OCI-LY1 (cell line): ENCODE measurements around the gene POMP.

Source experiments
- H2AFZ ChIP-seq: fragments of 200-600 bp; sonication (generic), shearing (Covaris generic); 2 replicates; pipeline ENCODE4 v1.6.0; 2014; ENCODE audit warnings: antibody characterized with exemption, mild to moderate bottlenecking, low read length
- H3F3A ChIP-seq: fragments of 200-600 bp; sonication (generic), shearing (Covaris generic); 2 replicates; pipeline ENCODE4 v1.6.0; 2014; ENCODE audit warnings: mild to moderate bottlenecking, antibody characterized with exemption, low read length, moderate library complexity; ENCODE audit not compliant: insufficient read depth
- H3K27ac ChIP-seq: fragments of 200-600 bp; sonication (generic); 2 replicates; pipeline ENCODE4 v1.5.1; 2014; ENCODE audit warnings: low read length, mixed run types, mild to moderate bottlenecking, low read depth; ENCODE audit not compliant: poor library complexity, severe bottlenecking
- H3K27me3 ChIP-seq: fragments of 200-600 bp; sonication (generic); 2 replicates; pipeline ENCODE4 v1.6.0; 2014; ENCODE audit warnings: antibody characterized with exemption, mild to moderate bottlenecking, low read length, moderate library complexity; ENCODE audit not compliant: insufficient read depth
- H3K36me3 ChIP-seq: fragments of 200-600 bp; sonication (generic); 2 replicates; pipeline ENCODE4 v1.6.1; 2014; ENCODE audit warnings: mild to moderate bottlenecking, antibody characterized with exemption, low read length, moderate library complexity, mixed read lengths; ENCODE audit not compliant: insufficient read depth
- H3K4me1 ChIP-seq: fragments of 200-600 bp; sonication (generic); 2 replicates; pipeline ENCODE4 v1.5.1; 2014; ENCODE audit warnings: mild to moderate bottlenecking, low read length, moderate library complexity; ENCODE audit not compliant: insufficient read depth, severe bottlenecking
- H3K4me2 ChIP-seq: fragments of 200-600 bp; sonication (generic), shearing (Covaris generic); 2 replicates; pipeline ENCODE4 v1.6.1; 2014; ENCODE audit warnings: low read length
- H3K4me3 ChIP-seq: fragments of 200-600 bp; sonication (generic); 2 replicates; pipeline ENCODE4 v1.5.1; 2014; ENCODE audit warnings: low read length, low read depth, mild to moderate bottlenecking, mixed read lengths; ENCODE audit not compliant: poor library complexity, severe bottlenecking
- H3K79me2 ChIP-seq: fragments of 200-600 bp; shearing (Covaris generic); 2 replicates; pipeline ENCODE4 v1.6.1; 2016; ENCODE audit warnings: mixed run types, low read length, mixed read lengths; ENCODE audit not compliant: insufficient read depth
- H3K9ac ChIP-seq: fragments of 200-600 bp; sonication (generic), shearing (Covaris generic); 2 replicates; pipeline ENCODE4 v1.6.1; 2014; ENCODE audit warnings: mild to moderate bottlenecking, low read length, mixed read lengths
- H3K9me2 ChIP-seq: fragments of 200-600 bp; sonication (generic), shearing (Covaris generic); 2 replicates; pipeline ENCODE4 v1.6.1; 2014; ENCODE audit warnings: low read depth, mild to moderate bottlenecking, low read length, mixed read lengths
- H3K9me3 ChIP-seq: fragments of 200-600 bp; shearing (Covaris generic); 2 replicates; pipeline ENCODE4 v1.6.1; 2014; ENCODE audit warnings: low read length, mixed read lengths
- H4K20me1 ChIP-seq: fragments of 200-600 bp; sonication (generic), shearing (Covaris generic); 2 replicates; pipeline ENCODE4 v1.6.0; 2016; ENCODE audit warnings: mild to moderate bottlenecking, low read length; ENCODE audit not compliant: insufficient read depth
- CTCF ChIP-seq: fragments of 200-600 bp; sonication (generic), shearing (Covaris generic); IDR thresholded peaks from 2 replicates; pipeline ENCODE4 v1.5.1; 2017; ENCODE audit warnings: mild to moderate bottlenecking, antibody characterized with exemption, low read length, moderate library complexity, mixed read lengths
- EZH2 ChIP-seq: fragments of 200-600 bp; sonication (generic), shearing (Covaris generic); IDR thresholded peaks from 2 replicates; pipeline ENCODE4 v1.8.0; 2017; ENCODE audit warnings: borderline replicate concordance, mixed run types, mild to moderate bottlenecking, antibody characterized with exemption, low read length, moderate library complexity, mixed read lengths

Gene POMP

GRCh38 chr13:28657784-28658538 lies 969 bp upstream of the POMP start:
- no peaks in the 10 kb centered on the region for H3K9me2 ChIP-seq
- peak overlapping the region; percentile 29; the same call in 1 of the 2 replicates for H2AFZ ChIP-seq
- H4K20me1 ChIP-seq = no peaks in the 10 kb centered on the region
- H3K9me3 ChIP-seq = no peaks in the 10 kb centered on the region
- TF ChIP-seq EZH2 = no peak
- H3K27me3 ChIP-seq = no peaks in the 10 kb centered on the region
- peak overlapping the region; percentile 47 for H3K27ac ChIP-seq
- peak overlapping the region; percentile 79 for H3K4me2 ChIP-seq
- H3K4me1 ChIP-seq = peaks cover 40% of the 10 kb centered on the region
- H3K79me2 ChIP-seq = peaks cover 48% of the 10 kb centered on the region
- peaks cover 18% of the 10 kb centered on the region for H3K36me3 ChIP-seq
- H3K4me3 ChIP-seq = peak overlapping the region; percentile 87
- H3K9ac ChIP-seq = peak overlapping the region; percentile 90
- no peaks in the 10 kb centered on the region for H3F3A ChIP-seq

GRCh38 chr13:28658539-28658795 lies 463 bp upstream of the POMP start:
- peak overlapping the region; percentile 87 for H3K4me3 ChIP-seq
- no peaks in the 10 kb centered on the region for H3K9me2 ChIP-seq
- H3K27ac ChIP-seq = peak overlapping the region; percentile 47
- TF ChIP-seq EZH2 = no peak
- TF ChIP-seq CTCF = no peak
- peaks cover 22% of the 10 kb centered on the region for H3K36me3 ChIP-seq
- peak overlapping the region; percentile 29; the same call in 1 of the 2 replicates for H2AFZ ChIP-seq
- no peaks in the 10 kb centered on the region for H4K20me1 ChIP-seq
- H3F3A ChIP-seq = no peaks in the 10 kb centered on the region
- H3K4me1 ChIP-seq = peaks cover 40% of the 10 kb centered on the region
- no peaks in the 10 kb centered on the region for H3K9me3 ChIP-seq
- H3K4me2 ChIP-seq = peak overlapping the region; percentile 79
- H3K79me2 ChIP-seq = peaks cover 48% of the 10 kb centered on the region
- no peaks in the 10 kb centered on the region for H3K27me3 ChIP-seq
- peak overlapping the region; percentile 90 for H3K9ac ChIP-seq

GRCh38 chr13:28659621-28659970 lies 666 bp downstream of the POMP start:
- Histone ChIP-seq H3K4me3 (peak overlapping the region; percentile 87), H3K4me1 (peaks cover 40% of the 10 kb centered on the region), H3K36me3 (peaks cover 32% of the 10 kb centered on the region), H3K9me3 (no peaks in the 10 kb centered on the region), H3K27ac (peak overlapping the region; percentile 4), H3K4me2 (peak overlapping the region; percentile 79), H3F3A (no peaks in the 10 kb centered on the region), H3K79me2 (peaks cover 51% of the 10 kb centered on the region), H3K27me3 (no peaks in the 10 kb centered on the region), H3K9me2 (no peaks in the 10 kb centered on the region), H4K20me1 (no peaks in the 10 kb centered on the region), H3K9ac (peak overlapping the region; percentile 90), H2AFZ (no peak overlapping the region)
- no peak for TF ChIP-seq EZH2
- no peak for TF ChIP-seq CTCF
